NT2/D1 (cell line): Measurements from ENCODE around the gene FAM110D.

Experiments
- SUZ12 ChIP-seq: IDR thresholded peaks from 2 replicates; pipeline ENCODE4 v1.6.1; 2011; ENCODE audit not compliant: insufficient read length, insufficient read depth; ENCODE audit errors: extremely low read depth
- YY1 ChIP-seq: IDR thresholded peaks from 2 replicates; pipeline ENCODE4 v1.6.1; 2011; ENCODE audit not compliant: insufficient read length, insufficient read depth
- ZNF274 ChIP-seq: IDR thresholded peaks from 2 replicates; pipeline ENCODE4 v1.6.1; 2011; ENCODE audit warnings: mild to moderate bottlenecking, low read depth, low read length

- TF ChIP-seq ZNF274 (no peak), YY1 (no peak), SUZ12 (no peak)
Observed at GRCh38 chr1:26127235-26128163, 31.4 kb upstream of the FAM110D start.
